GM06990 (cell line): ENCODE data around the gene FRAS1.

Source experiments
- DNase-seq: peaks from one replicate; pipeline ENCODE4 v3.0.0-alpha.2; 2011; ENCODE audit not compliant: insufficient read length; ENCODE audit errors: extremely low read depth
- H3K27me3 ChIP-seq: replicated peaks from 2 replicates; pipeline ENCODE4 v1.6.0; 2011; ENCODE audit warnings: low read length; ENCODE audit not compliant: control insufficient read depth, insufficient read depth
- H3K36me3 ChIP-seq: 2 replicates; pipeline ENCODE4 v1.5.1; 2011; ENCODE audit warnings: low read length; ENCODE audit not compliant: control insufficient read depth, insufficient read depth
- H3K4me3 ChIP-seq: replicated peaks from 2 replicates; pipeline ENCODE4 v1.5.1; 2011; ENCODE audit warnings: low read depth, mild to moderate bottlenecking, control low read depth, low read length
- TF ChIP-seq, protein P1 (sequence below): IDR thresholded peaks from 2 replicates; pipeline ENCODE4 v1.5.1; 2011; ENCODE audit warnings: low read length, control low read depth, mild to moderate bottlenecking, inconsistent platforms; ENCODE audit not compliant: insufficient read depth, poor library complexity, severe bottlenecking

FRAS1 gene

DNA sequence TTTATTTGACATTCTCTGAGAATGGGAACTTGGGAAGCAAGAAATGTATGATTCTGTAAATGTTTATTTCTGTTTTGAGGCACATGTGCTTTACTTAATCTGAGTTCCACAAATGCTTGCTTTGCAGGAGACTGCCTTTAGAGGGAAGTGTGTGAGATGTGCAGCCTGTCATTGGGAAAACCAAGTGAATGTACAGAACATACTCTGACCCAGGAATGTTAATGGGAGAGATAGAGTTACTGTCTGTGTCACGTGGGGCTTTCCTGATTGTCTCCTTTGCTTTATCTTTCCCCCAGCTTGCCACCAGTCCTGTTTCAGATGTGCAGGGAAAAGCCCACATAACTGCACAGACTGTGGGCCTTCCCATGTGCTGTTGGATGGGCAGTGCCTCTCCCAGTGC lies 275.9 kb downstream of the FRAS1 start:
- Histone ChIP-seq H3K27me3 (no peaks in the 10 kb centered on the region; the same call in none of the 2 replicates), H3K36me3 (no peaks in the 10 kb centered on the region), H3K4me3 (no peak overlapping the region)
- no peak for DNase-seq
- TF ChIP-seq, protein P1, sequence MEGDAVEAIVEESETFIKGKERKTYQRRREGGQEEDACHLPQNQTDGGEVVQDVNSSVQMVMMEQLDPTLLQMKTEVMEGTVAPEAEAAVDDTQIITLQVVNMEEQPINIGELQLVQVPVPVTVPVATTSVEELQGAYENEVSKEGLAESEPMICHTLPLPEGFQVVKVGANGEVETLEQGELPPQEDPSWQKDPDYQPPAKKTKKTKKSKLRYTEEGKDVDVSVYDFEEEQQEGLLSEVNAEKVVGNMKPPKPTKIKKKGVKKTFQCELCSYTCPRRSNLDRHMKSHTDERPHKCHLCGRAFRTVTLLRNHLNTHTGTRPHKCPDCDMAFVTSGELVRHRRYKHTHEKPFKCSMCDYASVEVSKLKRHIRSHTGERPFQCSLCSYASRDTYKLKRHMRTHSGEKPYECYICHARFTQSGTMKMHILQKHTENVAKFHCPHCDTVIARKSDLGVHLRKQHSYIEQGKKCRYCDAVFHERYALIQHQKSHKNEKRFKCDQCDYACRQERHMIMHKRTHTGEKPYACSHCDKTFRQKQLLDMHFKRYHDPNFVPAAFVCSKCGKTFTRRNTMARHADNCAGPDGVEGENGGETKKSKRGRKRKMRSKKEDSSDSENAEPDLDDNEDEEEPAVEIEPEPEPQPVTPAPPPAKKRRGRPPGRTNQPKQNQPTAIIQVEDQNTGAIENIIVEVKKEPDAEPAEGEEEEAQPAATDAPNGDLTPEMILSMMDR, result no peak

DNA sequence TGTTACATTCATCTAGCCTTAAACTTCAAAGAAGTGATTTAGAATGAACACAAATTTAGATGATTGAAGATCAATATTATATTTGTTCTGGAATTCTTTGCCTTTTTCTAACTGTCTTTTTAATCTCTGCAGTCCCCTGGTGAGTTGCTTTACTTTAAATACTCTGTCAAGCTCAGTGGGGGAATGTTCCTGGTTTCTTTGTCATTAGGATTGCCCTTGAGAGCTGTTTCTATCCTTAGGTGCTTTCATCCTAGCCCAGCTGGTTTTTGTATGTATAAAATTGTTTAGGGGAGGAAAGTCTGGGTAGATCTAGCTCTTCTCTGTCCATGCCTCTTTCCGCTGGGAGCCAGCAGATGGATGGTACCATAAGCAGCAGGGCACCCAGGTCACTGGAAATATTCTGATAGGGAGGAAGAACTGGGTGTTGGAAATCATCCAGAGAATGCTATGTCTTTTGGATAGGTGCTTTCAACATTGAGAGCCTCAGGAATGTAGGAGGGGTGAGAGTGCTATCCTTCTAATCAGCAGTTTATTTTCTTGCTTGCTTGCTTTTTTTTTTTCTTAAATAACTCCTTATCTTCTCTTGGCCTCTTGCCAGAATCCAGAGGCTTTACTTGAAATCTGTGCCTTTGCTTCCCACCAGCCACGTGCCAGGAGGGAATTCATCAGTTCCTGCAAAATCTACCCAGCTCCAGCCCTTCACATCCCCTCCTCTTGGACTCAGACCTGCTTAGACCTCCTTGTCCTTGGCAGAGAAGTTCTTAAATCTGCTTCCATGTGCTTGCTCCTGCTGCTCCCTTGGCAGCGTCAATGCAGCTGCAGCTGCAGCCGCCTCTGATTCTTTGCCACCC lies 279.2 kb downstream of the FRAS1 start:
- TF ChIP-seq, protein P1, result no peak
- H3K36me3 ChIP-seq, result no peaks in the 10 kb centered on the region
- H3K27me3 ChIP-seq, result no peaks in the 10 kb centered on the region; the same call in none of the 2 replicates
- H3K4me3 ChIP-seq, result no peak overlapping the region
- no peak for DNase-seq

DNA sequence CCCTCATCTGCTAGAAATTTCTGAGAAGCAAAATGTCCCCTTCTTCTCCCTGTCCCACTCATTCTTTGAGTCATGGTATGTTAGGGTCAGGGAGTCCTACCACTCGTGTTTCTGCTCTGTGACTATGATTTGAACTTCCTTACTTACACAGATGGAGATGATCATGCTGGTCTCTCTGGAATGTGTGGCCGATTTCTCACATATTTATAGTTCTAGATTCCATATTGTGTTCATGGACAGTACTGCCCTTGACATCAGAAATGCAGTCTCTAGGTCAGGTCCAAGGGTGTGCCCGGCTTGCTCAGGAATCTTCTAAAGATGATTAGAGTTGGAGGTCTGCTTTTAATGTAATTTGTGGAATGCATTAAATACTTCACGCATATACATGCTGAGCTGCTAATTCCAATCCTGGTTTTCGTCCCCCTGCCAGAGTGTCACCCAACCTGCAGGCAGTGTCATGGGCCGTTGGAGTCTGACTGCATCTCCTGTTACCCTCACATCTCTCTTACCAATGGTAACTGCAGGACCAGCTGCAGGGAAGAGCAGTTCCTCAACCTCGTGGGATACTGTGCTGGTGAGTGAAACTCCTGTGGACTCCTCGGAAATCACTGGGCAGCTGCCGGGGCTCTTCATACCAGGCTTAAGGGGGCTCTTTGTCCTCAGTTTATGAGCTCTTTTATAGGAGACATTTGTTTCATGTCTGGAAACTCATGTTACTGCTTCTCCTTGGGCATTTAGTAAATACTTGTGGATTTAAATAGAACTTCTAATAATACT lies 280.3 kb downstream of the FRAS1 start:
- no peak overlapping the region for H3K4me3 ChIP-seq
- TF ChIP-seq, protein P1, result no peak
- DNase-seq, result no peak
- no peaks in the 10 kb centered on the region; the same call in none of the 2 replicates for H3K27me3 ChIP-seq
- no peaks in the 10 kb centered on the region for H3K36me3 ChIP-seq

DNA sequence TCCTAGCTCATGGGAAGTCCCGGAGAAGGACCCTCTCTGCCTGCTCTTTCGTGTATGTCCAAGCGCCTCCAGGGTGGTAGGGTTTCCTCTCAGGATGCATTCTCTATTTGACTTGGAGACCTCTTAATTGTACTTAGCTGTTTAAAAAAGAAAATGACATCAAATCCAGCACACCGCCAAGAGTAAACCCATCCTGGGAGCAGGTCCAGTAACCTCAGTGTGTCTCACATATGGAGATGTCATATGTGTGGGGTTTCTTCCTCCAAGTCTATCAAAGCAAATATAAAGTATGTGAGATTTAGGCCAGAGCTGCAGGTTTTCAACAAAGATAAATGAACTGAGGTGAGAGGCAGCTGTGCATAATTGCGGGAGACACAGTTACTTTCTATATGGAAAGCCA lies 285.0 kb downstream of the FRAS1 start:
- TF ChIP-seq, protein P1, result no peak
- H3K4me3 ChIP-seq, result no peak overlapping the region

DNA sequence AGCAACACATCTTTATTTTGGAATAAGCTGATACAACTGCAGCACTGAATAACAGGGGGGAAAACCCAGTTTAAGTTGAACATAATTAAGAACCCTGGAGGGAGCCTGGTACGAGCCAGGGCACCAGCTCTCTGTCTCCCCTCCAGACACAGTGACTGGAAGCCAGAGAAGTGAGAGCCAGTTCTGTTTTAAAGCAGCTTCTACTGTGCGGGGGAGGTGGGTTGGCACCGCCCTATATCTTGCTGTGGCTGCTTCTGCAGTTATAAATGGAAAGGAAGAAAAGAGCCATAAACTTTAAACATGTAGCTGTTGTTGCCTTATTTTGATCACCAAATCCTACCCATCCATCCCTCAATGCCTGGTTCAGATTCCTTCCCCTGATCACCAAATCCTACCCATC lies 286.6 kb downstream of the FRAS1 start:
- DNase-seq, result no peak
- no peaks in the 10 kb centered on the region for H3K36me3 ChIP-seq
- no peak overlapping the region for H3K4me3 ChIP-seq
- H3K27me3 ChIP-seq, result no peaks in the 10 kb centered on the region
- TF ChIP-seq, protein P1, result no peak

More for the DNA sequence above, 285.0 kb downstream of the FRAS1 start:
- Histone ChIP-seq H3K27me3 (no peaks in the 10 kb centered on the region), H3K36me3 (no peaks in the 10 kb centered on the region)
- no peak for DNase-seq
